C4-2B (cell line): ENCODE results near the gene BMERB1.
"Not testable (repeated sequence)": the region's sequence is repeated elsewhere in the genome, so short reads cannot be mapped to it uniquely, and the experiment has no call there.

Experiments used
- ZFX ChIP-seq: fragments of 450-650 bp; IDR thresholded peaks from 2 replicates; pipeline ENCODE4 v1.6.1; 2017
- TF ChIP-seq, protein P1 (sequence below): fragments of 450-650 bp; conservative IDR thresholded peaks from 2 replicates; pipeline ENCODE4 v1.5.1; 2017; ENCODE audit warnings: mild to moderate bottlenecking

DNA sequence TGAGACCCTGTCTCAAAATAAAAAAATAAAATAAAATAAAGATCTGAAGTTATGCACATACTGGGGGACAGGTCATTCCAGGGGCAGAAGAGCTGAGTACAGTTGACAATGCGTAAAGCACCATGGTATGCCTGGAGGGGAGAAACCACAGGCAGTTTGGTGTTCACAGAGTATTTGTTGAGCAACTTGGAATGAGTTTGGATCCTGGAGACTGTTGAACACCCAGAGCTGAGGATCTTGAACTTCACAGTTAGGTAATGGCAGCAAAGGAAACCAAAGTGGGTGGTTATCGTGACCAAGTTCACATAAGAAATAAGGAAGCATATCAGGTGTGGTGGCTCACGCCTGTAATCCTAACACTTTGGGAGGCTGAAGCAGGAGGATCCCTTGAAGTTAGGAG lies 30.3 kb upstream of the BMERB1 start:
- TF ChIP-seq, protein P1, sequence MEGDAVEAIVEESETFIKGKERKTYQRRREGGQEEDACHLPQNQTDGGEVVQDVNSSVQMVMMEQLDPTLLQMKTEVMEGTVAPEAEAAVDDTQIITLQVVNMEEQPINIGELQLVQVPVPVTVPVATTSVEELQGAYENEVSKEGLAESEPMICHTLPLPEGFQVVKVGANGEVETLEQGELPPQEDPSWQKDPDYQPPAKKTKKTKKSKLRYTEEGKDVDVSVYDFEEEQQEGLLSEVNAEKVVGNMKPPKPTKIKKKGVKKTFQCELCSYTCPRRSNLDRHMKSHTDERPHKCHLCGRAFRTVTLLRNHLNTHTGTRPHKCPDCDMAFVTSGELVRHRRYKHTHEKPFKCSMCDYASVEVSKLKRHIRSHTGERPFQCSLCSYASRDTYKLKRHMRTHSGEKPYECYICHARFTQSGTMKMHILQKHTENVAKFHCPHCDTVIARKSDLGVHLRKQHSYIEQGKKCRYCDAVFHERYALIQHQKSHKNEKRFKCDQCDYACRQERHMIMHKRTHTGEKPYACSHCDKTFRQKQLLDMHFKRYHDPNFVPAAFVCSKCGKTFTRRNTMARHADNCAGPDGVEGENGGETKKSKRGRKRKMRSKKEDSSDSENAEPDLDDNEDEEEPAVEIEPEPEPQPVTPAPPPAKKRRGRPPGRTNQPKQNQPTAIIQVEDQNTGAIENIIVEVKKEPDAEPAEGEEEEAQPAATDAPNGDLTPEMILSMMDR, result not testable (repeated sequence)
- TF ChIP-seq ZFX, result not testable (repeated sequence)
